ENCODE measurements around the gene SULT2B1.

Gene SULT2B1

DNA sequence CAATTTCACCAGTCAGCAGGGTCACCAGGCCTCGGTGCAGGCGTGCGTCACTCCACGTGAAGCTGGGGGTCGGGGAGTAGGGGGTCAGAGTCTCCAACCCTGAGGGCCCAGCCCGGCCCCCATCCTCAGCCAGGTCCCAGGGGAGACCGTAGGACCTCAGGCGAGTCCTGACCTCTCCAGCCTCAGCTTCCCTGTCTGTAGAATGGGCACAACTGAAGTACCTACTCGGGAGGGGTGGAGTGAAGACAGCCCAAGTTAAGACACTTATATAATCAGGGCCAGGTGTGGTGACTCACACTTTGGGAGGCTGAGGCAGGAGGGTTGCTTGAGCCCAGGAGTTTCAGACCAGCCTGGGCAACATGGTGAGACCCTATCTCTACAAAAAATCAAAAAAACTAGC is 51.9 kb downstream of the SULT2B1 start:
- DNase-seq: no peak

GRCh38 chr19:48606463-48607358 is 54.7 kb downstream of the SULT2B1 start, which contains the start of gene SPACA4:
Gene SPACA4 (plus strand): TSS chr19:48606742. CDS start chr19:48606979, 237 bp downstream.
- no peak for DNase-seq

DNA sequence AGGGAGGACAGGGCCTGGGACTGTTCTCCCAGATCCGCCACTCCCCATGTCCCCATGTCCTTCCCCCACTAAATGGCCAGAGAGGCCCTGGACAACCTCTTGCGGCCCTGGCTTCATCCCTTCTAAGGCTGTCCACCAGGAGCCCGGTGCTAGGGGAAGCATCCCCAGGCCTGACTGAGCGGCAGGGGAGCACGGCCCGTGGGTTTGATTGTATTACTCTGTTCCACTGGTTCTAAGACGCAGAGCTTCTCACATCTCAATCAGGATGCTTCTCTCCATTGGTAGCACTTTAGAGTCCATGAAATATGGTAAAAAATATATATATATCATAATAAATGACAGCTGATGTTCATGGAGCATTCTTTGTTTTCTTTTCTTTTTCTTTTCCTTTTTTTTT is 55.4 kb downstream of the SULT2B1 start:
- no peak for DNase-seq

GRCh38 chr19:48608798-48609263 is 56.9 kb downstream of the SULT2B1 start:
- no peak for DNase-seq

- DNase-seq: no peak
Measured at GRCh38 chr19:48609571-48610108, 57.7 kb downstream of the SULT2B1 start.

DNA sequence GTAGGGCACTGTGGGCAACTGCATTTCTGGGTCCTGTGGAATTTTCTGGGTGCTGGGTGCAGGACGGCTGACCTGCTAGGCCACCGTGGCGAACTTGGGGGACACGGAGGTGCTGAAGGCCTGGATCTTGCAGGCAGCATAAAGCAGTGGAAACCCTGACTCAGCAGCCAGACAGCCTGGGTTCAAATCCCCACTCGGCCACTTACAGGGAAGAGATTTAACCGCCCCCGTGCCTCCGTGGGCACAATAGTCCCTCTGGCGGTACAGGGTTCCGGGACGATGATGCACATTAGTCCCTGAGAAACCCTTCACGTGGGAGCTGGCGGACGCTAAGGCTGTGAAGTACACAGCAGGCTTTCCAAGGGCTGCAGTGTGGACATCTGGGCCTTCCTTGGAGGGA is 59.9 kb downstream of the SULT2B1 start:
- no peak for DNase-seq

GRCh38 chr19:48613024-48613851 is 61.3 kb downstream of the SULT2B1 start:
- no peak for DNase-seq

DNA sequence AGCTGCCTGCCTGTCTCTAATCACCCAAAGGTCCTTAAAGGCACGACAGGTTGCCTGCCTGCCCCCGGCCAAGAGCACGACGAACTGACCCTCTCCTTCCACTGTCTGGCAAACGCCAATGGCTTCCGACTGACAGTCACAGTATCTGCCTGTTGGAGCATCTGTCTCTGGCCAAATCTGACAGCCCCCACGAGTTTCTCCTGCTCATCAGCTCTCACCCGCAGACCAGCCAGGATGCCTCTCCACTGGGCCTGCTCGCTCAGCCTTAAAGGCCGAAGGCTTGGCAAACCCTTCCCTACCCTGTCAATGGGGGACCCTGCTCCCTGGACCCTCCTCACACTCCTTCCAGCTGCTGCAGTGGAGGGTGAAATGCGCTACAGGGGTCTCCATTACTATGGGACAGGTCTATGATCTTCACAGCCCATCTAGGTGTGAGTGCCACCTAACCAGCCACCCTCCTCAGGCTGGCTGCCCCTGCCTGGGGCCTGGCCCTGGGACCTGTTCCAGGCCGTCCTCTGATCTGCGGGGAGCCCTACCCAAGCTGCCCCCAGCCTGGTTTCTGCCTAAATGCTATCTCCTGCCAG is 62.0 kb downstream of the SULT2B1 start:
- no peak for DNase-seq

DNA sequence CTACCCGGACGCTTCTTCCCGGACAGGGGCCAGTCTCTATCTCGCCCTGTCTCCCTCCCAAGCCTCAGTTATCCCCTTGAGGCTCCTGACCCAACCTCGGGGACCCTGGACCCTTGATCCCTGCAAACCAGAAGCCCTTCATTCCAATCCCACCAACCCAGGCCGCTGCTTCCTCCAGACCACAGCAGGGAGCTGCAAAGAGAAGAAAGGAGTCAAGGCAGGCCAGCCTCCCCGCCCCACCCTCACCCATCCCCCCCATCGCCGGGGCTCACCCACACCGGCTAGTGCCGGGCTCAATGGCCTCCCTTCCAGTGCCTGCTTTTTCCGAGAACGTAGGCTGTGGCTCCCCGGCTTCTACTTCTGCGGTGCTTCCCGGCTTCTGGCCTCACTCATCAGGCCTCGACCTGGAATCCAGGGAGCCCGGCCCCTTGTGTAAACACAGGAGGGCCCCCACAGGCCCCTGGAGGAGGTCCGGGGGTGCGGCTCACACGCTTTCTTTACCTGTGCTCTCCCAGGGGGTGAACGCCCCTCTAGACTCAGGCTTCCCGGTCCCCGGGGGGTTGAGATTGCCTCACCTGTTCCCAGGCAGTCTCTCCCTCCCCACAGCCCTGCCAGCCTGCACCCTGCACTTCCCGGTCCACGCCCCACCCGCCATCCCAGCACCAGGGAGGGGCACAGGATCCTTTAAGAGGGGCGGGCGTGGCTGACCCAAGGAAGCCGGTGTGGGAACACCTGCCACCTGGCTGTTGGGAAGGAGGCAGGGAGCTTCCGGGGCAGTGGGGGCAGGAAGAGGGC is 62.7 kb downstream of the SULT2B1 start, which contains the start of gene FAM83E:
TSS of gene FAM83E (minus strand) at position 641 of the 795 bp plus-strand sequence. CDS start 1,704 bp downstream, outside the sequence.
- peak; percentile 93 for DNase-seq

DNA sequence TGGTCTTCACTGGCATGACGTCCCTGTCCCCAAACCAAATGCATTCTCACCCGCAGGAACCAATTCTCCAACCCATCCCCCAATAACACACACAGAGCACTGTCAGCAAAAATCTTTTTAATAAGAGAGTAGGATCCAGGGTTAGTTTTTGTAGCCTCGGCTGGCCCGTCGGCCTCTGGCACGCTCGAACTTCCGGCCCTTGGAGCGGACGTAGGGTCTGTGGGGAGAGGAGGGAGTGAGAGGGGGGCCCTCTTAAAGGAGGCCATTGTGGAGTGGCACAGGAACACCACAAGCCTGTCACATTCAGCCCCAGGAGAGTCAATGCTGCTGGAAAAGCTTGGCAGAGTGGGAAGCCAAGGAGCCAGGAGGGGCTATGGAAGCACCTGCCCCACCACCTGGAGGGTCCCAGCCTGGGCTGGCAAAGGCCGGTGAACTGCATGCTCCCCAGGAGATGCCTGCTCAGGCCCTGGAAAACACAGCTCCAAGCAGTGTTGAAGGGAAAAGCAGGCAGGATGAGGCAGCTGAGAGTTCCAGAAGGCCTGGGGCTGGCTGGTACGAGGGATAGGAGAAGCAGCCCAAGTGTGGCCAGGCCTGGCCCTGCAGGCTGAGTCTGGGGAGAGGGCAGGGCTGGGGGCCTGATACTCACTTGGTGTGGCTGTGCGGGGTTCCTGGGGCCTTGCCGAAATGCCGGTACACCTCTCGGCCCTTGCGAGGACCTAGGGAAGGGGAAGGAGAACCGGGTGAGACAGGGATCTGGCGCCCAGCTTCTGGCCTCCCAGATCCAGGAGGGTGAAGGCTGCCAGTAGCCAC is 63.5 kb downstream of the SULT2B1 start:
- DNase-seq: no peak

- no peak for DNase-seq
Measured at GRCh38 chr19:48616041-48616436, 64.1 kb downstream of the SULT2B1 start.

- DNase-seq: no peak
Measured at GRCh38 chr19:48616491-48617056, 64.6 kb downstream of the SULT2B1 start.

- DNase-seq: no peak
Measured at GRCh38 chr19:48617146-48617937, 65.4 kb downstream of the SULT2B1 start.

DNA sequence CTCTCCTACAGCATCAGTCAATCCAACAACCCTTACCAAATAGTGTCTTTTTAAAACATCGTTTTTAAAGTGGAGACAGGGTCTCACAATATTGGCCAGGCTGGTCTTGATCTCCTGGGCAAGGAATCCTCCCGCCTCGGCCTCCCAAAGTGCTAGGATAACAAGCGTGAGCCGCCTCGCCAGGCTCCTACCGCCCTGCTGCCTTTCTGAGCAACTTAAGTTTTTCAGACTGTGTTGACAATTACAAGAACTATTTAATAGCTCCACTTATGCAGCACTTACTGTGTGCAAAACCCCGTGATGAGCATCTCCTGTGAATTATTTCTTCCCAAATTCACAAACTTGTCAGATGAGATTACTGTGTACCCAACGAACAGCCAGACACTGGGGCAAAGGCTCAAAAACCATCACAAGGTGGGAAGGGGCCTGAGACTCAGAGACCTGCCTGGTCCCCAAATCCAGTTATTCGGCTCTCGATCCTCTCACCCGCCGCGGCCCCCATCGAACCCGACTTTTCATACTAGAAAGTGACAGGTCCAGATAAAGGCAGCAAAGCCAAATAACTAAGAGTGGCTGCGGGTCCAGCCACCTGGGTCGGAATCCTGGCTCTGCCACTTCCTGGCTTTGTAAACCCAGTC is 66.4 kb downstream of the SULT2B1 start:
- no peak for DNase-seq

GRCh38 chr19:48618916-48619691 is 67.1 kb downstream of the SULT2B1 start, which contains the start of the genes RPL18 and SPHK2:
Gene RPL18 (minus strand): TSS chr19:48619178. CDS start chr19:48619143, 35 bp downstream.
Gene SPHK2 (plus strand): TSS chr19:48619506. CDS start chr19:48620515, 1,009 bp downstream.
- DNase-seq: peak; percentile 96

GRCh38 chr19:48619692-48620585 is 68.0 kb downstream of the SULT2B1 start:
- DNase-seq: no peak

GRCh38 chr19:48623556-48624066 is 71.6 kb downstream of the SULT2B1 start:
- DNase-seq: no peak
